Naive thymus-derived CD8-positive, alpha-beta T cell (primary cell): ENCODE measurements around the gene CLMN. TPM values are rescaled to one million over a fixed set of nuclear protein-coding genes. Genes with fewer than 3 reads are reported as not detected.
"Not testable (repeated sequence)": the region's sequence is repeated elsewhere in the genome, so short reads cannot be mapped to it uniquely, and the experiment has no call there.

Experiments used
- ATAC-seq, 2 donors: fragments of 150-1000 bp; cut with Tn5 transposase in 1 of 2; sonication (Bioruptor Pico), chemical (Tn5 transposase) in 1 of 2; 1 replicate in 1 of 2; 2 replicates in 1 of 2; pipeline ENCODE4 v1.10.0; 2021; ENCODE audit warnings: mild to moderate bottlenecking in 2 of 2, moderate library complexity in 2 of 2
- POLR2A ChIA-PET: fragments of 350-600 bp; sonication (Branson Sonifier 250); formaldehyde crosslinking; loops from one replicate; lab custom pipeline; 2021; ENCODE audit warnings: antibody characterized with exemption; lab: Charles Lee
- DNase-seq, 10 donors: peaks; one replicate each; pipeline versions ENCODE4 v3.0.0 to v3.0.0-alpha.2; 2020 to 2022
- H3K27ac Mint-ChIP-seq, 10 donors: one replicate each; pipeline ENCODE4 v1.8.0; 2020 to 2022; ENCODE audit warnings: mild to moderate bottlenecking in 10 of 10, mixed read lengths in 10 of 10, moderate library complexity in 4 of 10, inconsistent platforms in 1 of 10
- H3K27me3 Mint-ChIP-seq, 5 donors: one replicate each; pipeline ENCODE4 v1.8.0; 2021 to 2022; ENCODE audit warnings: mixed read lengths in 5 of 5
- H3K36me3 Mint-ChIP-seq, 3 donors: one replicate each; pipeline ENCODE4 v1.8.0; 2020 to 2022; ENCODE audit warnings: mixed read lengths in 3 of 3, mild to moderate bottlenecking in 2 of 3, inconsistent platforms in 1 of 3
- H3K4me1 Mint-ChIP-seq, 4 donors: one replicate each; pipeline ENCODE4 v1.8.0; 2021 to 2022; ENCODE audit warnings: mixed read lengths in 4 of 4
- H3K4me3 Mint-ChIP-seq, 10 donors: one replicate each; pipeline ENCODE4 v1.8.0; 2020 to 2022; ENCODE audit warnings: mild to moderate bottlenecking in 10 of 10, mixed read lengths in 10 of 10, moderate library complexity in 6 of 10, inconsistent platforms in 1 of 10
- H3K9me3 Mint-ChIP-seq, 9 donors: one replicate each; pipeline ENCODE4 v1.8.0; 2020 to 2022; ENCODE audit warnings: mixed read lengths in 9 of 9, mild to moderate bottlenecking in 3 of 9, inconsistent platforms in 1 of 9, moderate library complexity in 1 of 9
- polyA plus RNA-seq, 3 donors: library from polyadenylated mRNA; unstranded; fragments of 300-500 nt; fragmentation: Illumina TruSeq; gene quantifications; one replicate each; pipeline ENCODE4 v1.2.3, GENCODE V29; 2021
- total RNA-seq, 8 experiments: library from RNA in 2 of 8; stranded (reverse) in 2 of 8; gene quantifications; one replicate each; pipeline ENCODE4 v1.2.3 and lab custom pipeline; 2021 to 2026

CLMN gene
- total and polyA plus RNA-seq, 5 experiments from 2014 or later, result 0.07 to 2.2 (median 0.32) TPM

GRCh38 chr14:95189367-95190132 lies 130.2 kb downstream of the CLMN start:
- no peak overlapping the region for H3K4me3 Mint-ChIP-seq
- peaks cover 9 to 30% (median 22%) of the 10 kb centered on the region in 5 donors for H3K27me3 Mint-ChIP-seq
- ATAC-seq (no peak), DNase-seq (no peak)
- peaks cover 0 to 8% (median 0%) of the 10 kb centered on the region in 3 donors for H3K36me3 Mint-ChIP-seq
- peaks cover 0 to 8% (median 0%) of the 10 kb centered on the region in 9 donors for H3K9me3 Mint-ChIP-seq
- POLR2A ChIA-PET, result no interaction called here
- H3K27ac Mint-ChIP-seq, result no peak overlapping the region
- peaks cover 0 to 5% (median 3%) of the 10 kb centered on the region in 4 donors for H3K4me1 Mint-ChIP-seq

- Mint-ChIP-seq H3K27ac (no peak overlapping the region), H3K27me3 (peaks cover 10 to 34% (median 22%) of the 10 kb centered on the region in 5 donors), H3K9me3 (peaks cover 0 to 8% (median 0%) of the 10 kb centered on the region in 9 donors), H3K4me3 (no peak overlapping the region), H3K36me3 (peaks cover 0 to 8% (median 0%) of the 10 kb centered on the region in 3 donors), H3K4me1 (peaks cover 0 to 7% (median 3%) of the 10 kb centered on the region in 4 donors)
- ATAC-seq, result no peak
- POLR2A ChIA-PET, result no interaction called here
- DNase-seq, result no peak
Observed at GRCh38 chr14:95188380-95188779, 131.3 kb downstream of the CLMN start.

GRCh38 chr14:95185767-95186392 lies 133.8 kb downstream of the CLMN start:
- Mint-ChIP-seq H3K9me3 (peaks cover 0 to 8% (median 0%) of the 10 kb centered on the region in 9 donors), H3K27me3 (peaks cover 10 to 37% (median 22%) of the 10 kb centered on the region in 5 donors), H3K4me3 (peak overlapping the region in 1 of 10 donors; percentile 58), H3K27ac (no peak overlapping the region), H3K36me3 (peaks cover 0 to 11% (median 1%) of the 10 kb centered on the region in 3 donors), H3K4me1 (peaks cover 0 to 7% (median 3%) of the 10 kb centered on the region in 4 donors)
- DNase-seq, result no peak
- no peak for ATAC-seq
- POLR2A ChIA-PET, result no interaction called here

DNA sequence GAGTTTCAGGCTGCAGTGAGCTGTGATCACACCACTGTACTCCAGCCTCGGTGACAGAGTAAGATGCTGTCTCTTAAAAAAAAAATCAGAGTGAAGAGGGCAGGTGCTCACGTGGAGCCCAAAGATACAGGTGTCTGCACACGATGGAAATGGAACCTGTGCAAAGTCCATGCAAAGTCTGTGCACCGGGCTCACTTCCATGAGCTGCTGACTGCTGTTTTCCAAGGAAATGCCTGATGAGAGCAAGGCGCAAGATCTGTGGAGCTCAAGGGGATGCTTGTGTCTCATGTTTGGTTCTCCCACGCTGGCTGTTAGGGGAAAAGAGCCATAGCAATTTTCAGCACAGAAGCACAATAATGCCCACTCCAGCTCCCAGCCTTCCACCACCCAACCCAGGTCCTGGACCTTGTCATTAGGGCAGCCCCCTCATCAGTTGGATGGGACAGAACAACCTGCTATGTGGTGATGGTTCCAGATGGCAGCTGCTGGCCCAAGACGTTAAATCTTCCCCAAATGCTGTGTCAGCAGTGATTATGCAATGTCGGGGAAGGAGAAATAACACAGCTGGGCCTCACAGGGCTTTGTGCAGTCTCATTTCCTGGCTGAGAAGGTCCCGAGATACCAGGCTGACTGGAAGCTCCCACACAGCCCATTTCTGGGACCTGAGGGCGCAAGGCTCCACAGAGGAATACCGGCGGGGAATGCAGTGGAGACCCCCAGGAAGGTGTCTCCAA lies 134.5 kb downstream of the CLMN start:
- Mint-ChIP-seq H3K36me3 (peaks cover 2 to 15% (median 5%) of the 10 kb centered on the region in 3 donors), H3K27me3 (peaks cover 10 to 37% (median 22%) of the 10 kb centered on the region in 5 donors), H3K4me1 (peaks cover 0 to 7% (median 3%) of the 10 kb centered on the region in 4 donors), H3K4me3 (peak overlapping the region in 1 of 10 donors; percentile 58), H3K27ac (peak overlapping the region in 1 of 10 donors; percentile 49), H3K9me3 (peaks cover 0 to 8% (median 0%) of the 10 kb centered on the region in 9 donors)
- POLR2A ChIA-PET, result no interaction called here
- DNase-seq (no peak), ATAC-seq (no peak)

GRCh38 chr14:95184413-95184790 lies 135.3 kb downstream of the CLMN start:
- ATAC-seq (no peak), DNase-seq (no peak)
- Mint-ChIP-seq H3K4me3 (no peak overlapping the region), H3K36me3 (peaks cover 6 to 19% (median 10%) of the 10 kb centered on the region in 3 donors), H3K27ac (peak overlapping the region in 1 of 10 donors; percentile 49), H3K4me1 (peaks cover 0 to 7% (median 3%) of the 10 kb centered on the region in 4 donors), H3K27me3 (peaks cover 10 to 36% (median 22%) of the 10 kb centered on the region in 5 donors), H3K9me3 (peaks cover 0 to 8% (median 0%) of the 10 kb centered on the region in 9 donors)
- POLR2A ChIA-PET, result no interaction called here

- peaks cover 0 to 7% (median 3%) of the 10 kb centered on the region in 4 donors for H3K4me1 Mint-ChIP-seq
- peaks cover 11 to 36% (median 22%) of the 10 kb centered on the region in 5 donors for H3K27me3 Mint-ChIP-seq
- H3K36me3 Mint-ChIP-seq, result peaks cover 8 to 19% (median 12%) of the 10 kb centered on the region in 3 donors
Observed at GRCh38 chr14:95183532-95184412, 135.9 kb downstream of the CLMN start.

GRCh38 chr14:95183082-95183481 lies 136.6 kb downstream of the CLMN start:
- Mint-ChIP-seq H3K36me3 (peaks cover 8 to 16% (median 12%) of the 10 kb centered on the region in 3 donors), H3K4me3 (no peak overlapping the region), H3K27me3 (peaks cover 11 to 36% (median 22%) of the 10 kb centered on the region in 5 donors), H3K4me1 (peaks cover 0 to 7% (median 3%) of the 10 kb centered on the region in 4 donors), H3K27ac (no peak overlapping the region), H3K9me3 (peaks cover 0 to 3% (median 0%) of the 10 kb centered on the region in 9 donors)
- no peak for ATAC-seq
- no peak for DNase-seq
- POLR2A ChIA-PET, result no interaction called here

More at GRCh38 chr14:95183532-95184412, 135.9 kb downstream of the CLMN start:
- DNase-seq, result no peak
- POLR2A ChIA-PET, result no interaction called here
- H3K9me3 Mint-ChIP-seq, result peaks cover 0 to 8% (median 0%) of the 10 kb centered on the region in 9 donors
- ATAC-seq, result no peak
- no peak overlapping the region for H3K27ac Mint-ChIP-seq
- no peak overlapping the region for H3K4me3 Mint-ChIP-seq

DNA sequence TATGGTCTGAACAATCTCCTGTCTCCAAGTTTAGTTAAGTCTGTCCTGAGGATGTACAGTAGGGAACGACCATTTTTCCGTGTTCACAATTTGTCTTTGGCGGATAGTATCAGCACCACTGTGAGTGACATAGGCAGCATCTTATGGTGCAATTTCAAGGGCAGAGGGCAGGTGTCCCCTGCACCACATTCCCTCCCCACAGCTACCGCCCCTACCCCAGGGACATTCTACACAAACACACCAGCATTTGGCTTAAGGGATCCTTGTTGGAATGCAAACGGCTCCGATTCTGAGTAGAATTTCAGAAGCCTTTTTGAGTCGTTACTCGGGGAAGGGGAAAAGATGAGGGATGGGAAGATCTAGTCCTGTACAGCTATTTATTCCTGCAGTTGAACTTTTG lies 137.3 kb downstream of the CLMN start:
- Mint-ChIP-seq H3K4me1 (peaks cover 0 to 7% (median 3%) of the 10 kb centered on the region in 4 donors), H3K4me3 (no peak overlapping the region), H3K27me3 (peaks cover 9 to 35% (median 22%) of the 10 kb centered on the region in 5 donors), H3K36me3 (peaks cover 8 to 12% (median 11%) of the 10 kb centered on the region in 3 donors), H3K9me3 (peaks cover 0 to 2% (median 0%) of the 10 kb centered on the region in 9 donors), H3K27ac (no peak overlapping the region)
- POLR2A ChIA-PET, result no interaction called here
- ATAC-seq, result no peak
- no peak for DNase-seq

- Mint-ChIP-seq H3K9me3 (peaks cover 0 to 2% (median 0%) of the 10 kb centered on the region in 9 donors), H3K27me3 (peaks cover 6 to 23% (median 13%) of the 10 kb centered on the region in 5 donors), H3K4me1 (peaks cover 0 to 7% (median 3%) of the 10 kb centered on the region in 4 donors), H3K4me3 (no peak overlapping the region), H3K27ac (no peak overlapping the region), H3K36me3 (peaks cover 8 to 12% (median 11%) of the 10 kb centered on the region in 3 donors)
- DNase-seq, result no peak
- no peak for ATAC-seq
- POLR2A ChIA-PET, result no interaction called here
Observed at GRCh38 chr14:95180966-95181741, 138.6 kb downstream of the CLMN start.

DNA sequence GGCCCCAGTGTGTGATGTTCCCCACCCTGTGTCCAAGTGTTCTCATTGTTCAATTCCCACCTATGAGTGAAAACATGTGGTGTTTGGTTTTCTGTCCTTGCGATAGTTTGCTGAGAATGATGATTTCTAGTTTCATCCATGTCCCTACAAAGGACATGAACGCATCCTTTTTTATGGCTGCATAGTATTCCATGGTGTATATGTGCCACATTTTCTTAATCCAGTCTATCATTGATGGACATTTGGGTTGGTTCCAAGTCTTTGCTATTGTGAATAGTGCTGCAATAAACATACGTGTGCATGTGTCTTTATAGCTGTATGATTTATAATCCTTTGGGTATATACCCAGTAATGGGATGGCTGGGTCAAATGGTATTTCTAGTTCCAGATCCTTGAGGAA lies 144.0 kb downstream of the CLMN start:
- H3K4me3 Mint-ChIP-seq, H3K9me3 Mint-ChIP-seq, POLR2A ChIA-PET, H3K4me1 Mint-ChIP-seq, H3K27me3 Mint-ChIP-seq, H3K27ac Mint-ChIP-seq, DNase-seq, H3K36me3 Mint-ChIP-seq, ATAC-seq: not testable (repeated sequence)

DNA sequence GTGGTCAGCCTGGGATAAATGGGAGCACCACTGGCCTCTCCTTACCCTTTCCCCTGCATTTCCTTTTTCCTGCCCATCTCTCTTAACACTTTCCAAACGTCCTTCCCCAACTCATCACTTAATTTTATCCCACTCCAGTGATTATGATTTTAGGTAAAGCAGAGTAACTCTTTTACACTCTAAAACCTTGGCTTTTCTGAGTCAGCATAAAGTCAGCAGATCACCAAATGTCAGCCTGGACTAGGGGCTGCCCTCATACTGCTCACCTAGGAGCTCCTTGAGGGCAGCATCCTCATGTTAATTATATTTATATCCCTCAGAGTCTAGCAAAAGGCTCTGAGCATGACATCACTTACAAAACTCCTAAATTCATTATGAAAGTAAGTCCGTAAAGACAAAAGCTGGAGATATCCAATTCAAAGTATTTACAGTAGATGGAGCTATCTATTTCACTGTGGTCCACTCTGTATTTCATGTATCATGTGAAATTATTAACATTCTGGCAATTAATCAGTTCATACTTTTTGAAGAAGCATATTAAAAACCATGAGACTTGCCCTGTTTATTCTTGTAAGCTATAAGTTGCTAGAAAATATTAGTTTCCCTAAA lies 145.4 kb downstream of the CLMN start:
- Mint-ChIP-seq H3K36me3 (peaks cover 0 to under 1% (median under 1%) of the 10 kb centered on the region in 3 donors), H3K4me3 (no peak overlapping the region), H3K27me3 (peaks cover 0 to 1% (median 0%) of the 10 kb centered on the region in 5 donors), H3K4me1 (peaks cover 0 to 5% (median 5%) of the 10 kb centered on the region in 4 donors), H3K9me3 (no peaks in the 10 kb centered on the region), H3K27ac (peak overlapping the region in 1 of 10 donors; percentile 35)
- POLR2A ChIA-PET, result no interaction called here
- ATAC-seq, result no peak
- DNase-seq, result no peak
